Putamen (tissue), 1 donor: Measurements from ENCODE around the gene C20orf141.

Experiments
- DNase-seq: peaks from one replicate; pipeline ENCODE4 v3.0.0-alpha.2; 2016; ENCODE audit warnings: low spot score

C20orf141 gene

DNA sequence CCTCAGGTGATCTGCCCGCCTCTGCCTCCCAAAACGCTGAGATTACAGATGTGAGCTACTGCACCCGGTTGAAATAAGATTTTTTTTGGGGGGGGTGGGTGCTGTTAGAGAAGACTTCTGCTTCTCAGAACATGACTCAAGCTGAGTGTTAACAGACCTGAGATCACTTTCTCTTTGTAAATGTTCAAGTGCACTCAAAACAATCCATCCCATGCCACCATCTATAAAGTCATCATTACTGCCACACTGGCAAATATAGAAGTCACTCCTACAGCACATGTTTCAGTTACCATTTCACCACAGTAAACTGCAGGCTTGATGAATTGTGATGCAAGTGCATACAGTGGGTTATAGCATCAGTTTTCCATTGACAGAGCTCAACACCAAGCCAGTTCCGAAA lies 34.7 kb downstream of the C20orf141 start:
- DNase-seq, result no peak

DNA sequence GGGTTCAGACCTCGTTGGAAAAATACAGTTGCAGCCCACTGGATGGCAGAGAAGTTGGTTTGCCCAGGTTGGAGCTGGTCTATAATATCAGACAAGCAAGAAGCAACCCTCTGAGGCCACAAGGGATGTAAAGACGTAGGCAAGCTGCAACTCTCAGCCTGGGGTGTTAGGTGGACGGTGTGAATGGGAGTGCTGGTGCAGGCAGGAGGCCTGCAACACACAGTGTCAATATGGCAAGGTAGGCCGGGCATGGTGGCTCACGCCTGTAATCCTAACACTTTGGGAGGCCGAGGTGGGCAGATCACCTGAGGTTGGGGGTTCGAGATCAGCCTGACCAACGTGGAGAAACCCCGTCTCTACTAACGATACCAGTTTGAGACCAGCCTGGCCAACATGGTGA lies 36.3 kb downstream of the C20orf141 start:
- no peak for DNase-seq

DNA sequence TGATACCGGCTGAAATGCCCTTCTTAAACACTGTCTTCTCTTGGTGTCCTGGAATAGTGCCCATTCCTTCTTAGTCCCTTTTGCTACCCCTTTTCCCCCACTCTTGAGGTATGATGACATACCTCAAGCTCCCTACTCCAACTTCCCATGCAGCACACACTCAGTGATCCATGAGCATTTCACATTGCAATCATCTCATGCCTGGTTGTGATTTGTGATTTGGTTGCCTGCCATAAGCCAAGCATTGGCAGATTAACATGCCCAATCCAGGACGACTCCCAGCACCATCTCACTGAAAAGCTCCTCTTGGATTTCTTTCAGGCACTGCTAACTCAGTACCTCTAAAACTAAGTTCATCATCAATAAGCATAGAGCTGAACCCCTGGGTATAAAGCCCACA lies 43.8 kb downstream of the C20orf141 start:
- no peak for DNase-seq

DNA sequence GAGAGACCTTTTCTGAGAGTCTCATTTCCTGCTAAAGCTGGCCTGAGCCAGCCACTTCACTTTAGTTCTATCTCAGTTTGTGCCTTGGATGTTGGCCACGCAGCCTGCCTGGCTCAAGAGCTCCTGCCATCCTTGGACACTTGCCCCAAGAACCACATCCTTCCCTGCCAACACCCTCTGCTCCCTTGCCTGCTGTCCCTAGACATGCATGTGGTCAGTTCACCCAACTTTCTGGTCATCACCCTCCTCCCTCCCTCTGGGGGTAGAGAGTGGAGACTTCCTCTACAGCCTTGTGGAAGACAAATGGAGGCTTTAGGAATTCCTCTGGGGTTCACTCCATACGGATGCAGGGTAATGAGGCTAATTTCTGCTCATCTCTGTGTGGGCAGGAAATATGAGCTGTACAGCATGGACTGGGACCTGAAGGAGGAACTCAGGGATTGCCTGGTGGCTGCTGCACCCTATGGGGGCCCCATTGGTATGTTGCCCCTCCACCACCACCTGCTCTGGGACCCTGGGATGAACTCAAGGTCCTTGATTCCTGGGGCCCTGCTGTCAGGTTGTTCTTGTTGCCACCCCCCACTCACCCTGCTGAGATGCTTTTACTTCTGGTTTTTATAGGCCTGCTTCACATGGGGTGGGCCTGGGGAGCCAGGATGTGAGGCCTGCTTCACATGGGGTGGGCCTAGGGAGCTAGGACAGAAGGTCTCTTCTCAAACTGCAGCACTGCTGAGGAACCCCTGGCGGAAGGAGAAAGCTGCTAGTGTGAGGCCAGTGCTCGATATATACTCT lies 44.7 kb downstream of the C20orf141 start:
- no peak for DNase-seq

DNA sequence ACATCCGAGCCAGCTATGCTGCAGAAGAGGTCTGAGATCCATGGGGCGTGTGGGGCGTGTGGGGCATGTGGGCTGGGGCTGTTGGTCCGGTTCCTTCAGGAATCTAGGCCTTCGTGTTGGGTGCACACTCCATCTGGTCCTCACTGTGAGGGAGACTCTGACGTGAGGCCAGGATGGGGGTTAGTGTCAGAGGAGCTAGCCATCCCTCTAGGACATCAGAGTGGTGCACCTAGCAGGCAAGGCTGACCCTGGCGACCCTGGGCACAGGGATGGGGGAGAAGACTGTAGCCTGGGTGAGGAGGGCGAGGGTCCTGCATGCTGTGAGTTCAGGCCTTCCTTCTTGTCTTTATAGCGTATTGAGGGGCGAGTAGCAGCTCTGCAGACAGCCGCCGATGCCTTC lies 49.8 kb downstream of the C20orf141 start:
- DNase-seq, result no peak

DNA sequence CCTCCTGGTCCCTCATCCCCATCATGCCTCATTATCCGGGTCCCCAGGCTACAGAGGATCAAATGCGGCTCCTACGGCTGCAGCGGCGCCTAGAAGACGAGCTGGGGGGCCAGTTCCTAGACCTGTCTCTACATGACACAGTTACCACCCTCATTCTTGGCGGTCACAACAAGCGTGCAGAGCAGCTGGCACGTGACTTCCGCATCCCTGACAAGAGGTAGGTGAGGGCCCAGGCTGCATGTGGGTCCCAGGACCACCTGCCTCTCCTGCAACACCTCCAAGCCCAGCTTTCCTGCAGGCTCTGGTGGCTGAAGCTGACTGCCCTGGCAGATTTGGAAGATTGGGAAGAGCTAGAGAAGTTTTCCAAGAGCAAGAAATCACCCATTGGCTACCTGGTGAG lies 50.3 kb downstream of the C20orf141 start:
- DNase-seq, result no peak
